ENCODE measurements around the gene CYP4F12. TPM values are rescaled to one million over a fixed set of nuclear protein-coding genes. Genes with fewer than 3 reads are reported as not detected.

CYP4F12 gene
- total and polyA plus RNA-seq, 2 donors (not counting 3 experiments of a cell fraction or from before 2014, with no cell fraction given): not detected

- H4K20me1 ChIP-seq (replicated peaks; ENCODE audit: control insufficient read depth, extremely low read depth, insufficient read depth, low read length): no peaks in the 10 kb centered on the region
- no peaks in the 10 kb centered on the region for H3K4me1 ChIP-seq (ENCODE audit: control insufficient read depth, extremely low read depth, insufficient read depth, low read length)
- ChIA-PET POLR2A (no interaction called here), CTCF (no interaction called here)
- no peak for DNase-seq (ENCODE audit: low read depth, low spot score)
- H3K9ac ChIP-seq (replicated peaks; ENCODE audit: extremely low read depth, insufficient read depth, low read length): no peak overlapping the region
- no peaks in the 10 kb centered on the region for H3K36me3 ChIP-seq (ENCODE audit: control insufficient read depth in 2 of 2, extremely low read depth in 1 of 2, insufficient read depth in 2 of 2, low read length in 2 of 2)
- FAIRE-seq: no peak
- H3K27me3 ChIP-seq (ENCODE audit: control insufficient read depth in 2 of 2, insufficient read depth in 2 of 2, low read length in 2 of 2): no peaks in the 10 kb centered on the region
- no peak overlapping the region for H3K4me2 ChIP-seq (ENCODE audit: insufficient read depth, low read length)
- no peaks in the 10 kb centered on the region for H3K9me1 ChIP-seq (replicated peaks; ENCODE audit: control insufficient read depth, extremely low read depth, insufficient read depth, low read length)
- TF ChIP-seq MAX (IDR thresholded peaks at IDR 0.05; ENCODE audit: insufficient read depth, insufficient read length) (no peak), JUN (IDR thresholded peaks at IDR 0.05; ENCODE audit: borderline replicate concordance, insufficient read depth, insufficient read length, low read depth) (no peak), POLR2AphosphoS5 (IDR thresholded peaks at IDR 0.05; ENCODE audit: insufficient read depth, low read depth, low read length) (no peak), MYC (IDR thresholded peaks at IDR 0.05; ENCODE audit: low read depth, low read length) (no peak), CTCF (IDR thresholded peaks at IDR 0.05; ENCODE audit: extremely low read depth in 1 of 2, insufficient read depth in 1 of 2, low read depth in 1 of 2, low read length in 2 of 2) (no peak), FOS (IDR thresholded peaks at IDR 0.05; ENCODE audit: borderline replicate concordance, insufficient read depth, low read length) (no peak), POLR2A (IDR thresholded peaks at IDR 0.05; ENCODE audit: low read depth, low read length) (no peak), GATA2 (IDR thresholded peaks at IDR 0.05; ENCODE audit: insufficient read depth, insufficient read length, low read depth, low read length) (no peak), EZH2 (IDR thresholded peaks at IDR 0.05; ENCODE audit: borderline replicate concordance, low read depth, low read length, severe bottlenecking) (no peak)
- H3K79me2 ChIP-seq (ENCODE audit: control insufficient read depth, insufficient read depth, low read length): no peaks in the 10 kb centered on the region
- no peaks in the 10 kb centered on the region for H3K9me3 ChIP-seq (replicated peaks; ENCODE audit: control insufficient read depth, insufficient read depth, low read length)
- H3K4me3 ChIP-seq (replicated peaks in 1 of 3; ENCODE audit: insufficient read depth in 1 of 3, low read depth in 1 of 3, low read length in 3 of 3): no peak overlapping the region
- dilution Hi-C loops (cut with MboI; ENCODE audit: extremely low pct_ligation_motif_present, low sequenced_read_pairs) (no loop called here), intact Hi-C loops (cut with micrococcal nuclease) (no loop called here)
- BruUV-seq (replicated peaks): no TSS peak
- H3K27ac ChIP-seq (ENCODE audit: insufficient read depth, low read depth, low read length): no peak overlapping the region
- no peak overlapping the region for H2AFZ ChIP-seq (ENCODE audit: low read depth, low read length)
Measured at GRCh38 chr19:15652559-15653278, 20.2 kb upstream of the CYP4F12 start.
